Measurements from ENCODE around the gene PIP5K1C. TPM values are rescaled to one million over a fixed set of nuclear protein-coding genes. Genes with fewer than 3 reads are reported as not detected.

Gene PIP5K1C
- total and polyA plus RNA-seq, 10 of the 15 experiments (the other 5 are each of a cell fraction or from before 2014, with no cell fraction given), result 0.39 to 19.6 (median 5.3) TPM

GRCh38 chr19:3679138-3679537 is 21.1 kb downstream of the PIP5K1C start:
- no peaks in the 10 kb centered on the region; the same call in 1 of the 2 replicates for H4K20me1 ChIP-seq (ENCODE audit: control insufficient read depth, insufficient read depth)
- no peak overlapping the region for H3K27ac ChIP-seq (ENCODE audit: control insufficient read depth, insufficient read depth)
- DNase-seq (ENCODE audit: low read depth, low spot score) (no peak), ATAC-seq (no peak), FAIRE-seq (no peak)
- RAD21 ChIA-PET (ENCODE audit: unreplicated experiment), result no interaction called here
- peaks cover under 1% of the 10 kb centered on the region; the same call in 1 of the 3 replicates for H3K9me3 ChIP-seq (replicated peaks; ENCODE audit: control insufficient read depth, insufficient read depth, low read length)
- intact Hi-C loops (cut with micrococcal nuclease; ENCODE audit: unreplicated experiment), result no loop called here
- no peaks in the 10 kb centered on the region for H3K79me2 ChIP-seq (ENCODE audit: control insufficient read depth, insufficient read depth, low read length)
- SMC1A ChIA-PET (ENCODE audit: uncharacterized antibody, unreplicated experiment), result no interaction called here
- no TSS peak for BruUV-seq (replicated peaks)
- POLR2A ChIA-PET, result no interaction called here
- no peak overlapping the region for H3K4me3 ChIP-seq
- no peaks in the 10 kb centered on the region; a peak in 1 of 4 replicates for H3K36me3 ChIP-seq (ENCODE audit: control insufficient read depth in 2 of 2, insufficient read depth in 2 of 2, low read length in 1 of 2)
- no peak overlapping the region for H3K4me2 ChIP-seq (ENCODE audit: control insufficient read depth, insufficient read depth)
- CTCF ChIA-PET, result no interaction called here
- 48% methylated on average over 12 of the region's 12 CpGs for WGBS (ENCODE audit: insufficient coverage, insufficient replicate concordance, low lambda C conversion rate, missing lambda C conversion rate)
- TF ChIP-seq BMI1 (IDR thresholded peaks at IDR 0.05; ENCODE audit: borderline replicate concordance) (no peak), POLR2AphosphoS5 (IDR thresholded peaks at IDR 0.05; ENCODE audit: low read length) (no peak), EED (IDR thresholded peaks at IDR 0.05; ENCODE audit: low read depth) (no peak), SREBF1 (IDR thresholded peaks at IDR 0.05; ENCODE audit: low read length) (no peak), CHD4 (IDR thresholded peaks at IDR 0.05) (no peak), RBBP5 (conservative IDR thresholded peaks at IDR 0.05) (no peak), MTA2 (IDR thresholded peaks at IDR 0.05; ENCODE audit: low read depth) (no peak), SMAD1 (IDR thresholded peaks at IDR 0.05; ENCODE audit: low read depth, partially characterized antibody) (no peak), CHD1 (IDR thresholded peaks at IDR 0.05; ENCODE audit: low read depth, low read length) (no peak), ZNF384 (IDR thresholded peaks at IDR 0.05; ENCODE audit: borderline replicate concordance, low read depth, low read length) (no peak), MYB (IDR thresholded peaks at IDR 0.05; ENCODE audit: borderline replicate concordance, low read depth, low read length) (no peak), PBX3 (IDR thresholded peaks at IDR 0.05; ENCODE audit: insufficient replicate concordance, low read depth, low read length) (no peak), MXI1 (IDR thresholded peaks at IDR 0.05; ENCODE audit: low read depth, low read length) (no peak), ETV6 (conservative IDR thresholded peaks at IDR 0.05 in 1 of 2, IDR thresholded peaks at IDR 0.05 in 1 of 2; ENCODE audit: borderline replicate concordance in 1 of 2, low read depth in 1 of 2) (no peak), BCL11A (IDR thresholded peaks at IDR 0.05; ENCODE audit: low read depth, low read length) (no peak)
- TF ChIP-seq, protein P1, sequence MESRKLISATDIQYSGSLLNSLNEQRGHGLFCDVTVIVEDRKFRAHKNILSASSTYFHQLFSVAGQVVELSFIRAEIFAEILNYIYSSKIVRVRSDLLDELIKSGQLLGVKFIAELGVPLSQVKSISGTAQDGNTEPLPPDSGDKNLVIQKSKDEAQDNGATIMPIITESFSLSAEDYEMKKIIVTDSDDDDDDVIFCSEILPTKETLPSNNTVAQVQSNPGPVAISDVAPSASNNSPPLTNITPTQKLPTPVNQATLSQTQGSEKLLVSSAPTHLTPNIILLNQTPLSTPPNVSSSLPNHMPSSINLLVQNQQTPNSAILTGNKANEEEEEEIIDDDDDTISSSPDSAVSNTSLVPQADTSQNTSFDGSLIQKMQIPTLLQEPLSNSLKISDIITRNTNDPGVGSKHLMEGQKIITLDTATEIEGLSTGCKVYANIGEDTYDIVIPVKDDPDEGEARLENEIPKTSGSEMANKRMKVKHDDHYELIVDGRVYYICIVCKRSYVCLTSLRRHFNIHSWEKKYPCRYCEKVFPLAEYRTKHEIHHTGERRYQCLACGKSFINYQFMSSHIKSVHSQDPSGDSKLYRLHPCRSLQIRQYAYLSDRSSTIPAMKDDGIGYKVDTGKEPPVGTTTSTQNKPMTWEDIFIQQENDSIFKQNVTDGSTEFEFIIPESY (IDR thresholded peaks at IDR 0.05), result no peak
- H3K9ac ChIP-seq (ENCODE audit: control insufficient read depth, insufficient read depth, low read length), result no peak overlapping the region
- in situ Hi-C loops (cut with MboI), result no loop called here
- no peaks in the 10 kb centered on the region for H3K27me3 ChIP-seq (replicated peaks in 1 of 2; ENCODE audit: control insufficient read depth in 2 of 2, insufficient read depth in 2 of 2, low read length in 1 of 2)
- no peak overlapping the region for H2AFZ ChIP-seq (ENCODE audit: control insufficient read depth, low read depth, low read length)
- H3K4me1 ChIP-seq (ENCODE audit: control insufficient read depth, insufficient read depth, low read length), result peaks cover 8% of the 10 kb centered on the region
